HG03439 (cell line): Measurements from ENCODE around the gene UTP4.

Experiments
- ATAC-seq: cut with Tn5 transposase; IDR thresholded peaks from one replicate; pipeline ENCODE4 v1.9.1; 2021; ENCODE audit warnings: mild to moderate bottlenecking, moderate library complexity; ENCODE audit not compliant: unreplicated experiment

The UTP4 gene

GRCh38 chr16:69169607-69170352 is 37.3 kb downstream of the UTP4 start:
- no peak for ATAC-seq

- no peak for ATAC-seq
Observed at GRCh38 chr16:69171325-69172084, 39.1 kb downstream of the UTP4 start.

- ATAC-seq = no peak
Observed at GRCh38 chr16:69176033-69176800, 43.8 kb downstream of the UTP4 start.

GRCh38 chr16:69179328-69180010 is 47.0 kb downstream of the UTP4 start:
- no peak for ATAC-seq

- ATAC-seq = no peak
Observed at GRCh38 chr16:69180011-69180338, 47.5 kb downstream of the UTP4 start.

GRCh38 chr16:69182730-69183416 is 50.4 kb downstream of the UTP4 start:
- no peak for ATAC-seq

GRCh38 chr16:69186642-69187445 is 54.4 kb downstream of the UTP4 start, which contains the start of gene SNTB2:
SNTB2 (plus strand) TSS chr16:69187164; CDS start chr16:69187167, 3 bp downstream.
- peak; percentile 82 for ATAC-seq

- peak; percentile 16 for ATAC-seq
Observed at GRCh38 chr16:69187446-69188235, 55.2 kb downstream of the UTP4 start.

GRCh38 chr16:69188236-69188549 is 55.7 kb downstream of the UTP4 start:
- ATAC-seq = no peak

- ATAC-seq = no peak
Observed at GRCh38 chr16:69188716-69189115, 56.3 kb downstream of the UTP4 start.

GRCh38 chr16:69190046-69190588 is 57.7 kb downstream of the UTP4 start:
- ATAC-seq = no peak

- no peak for ATAC-seq
Observed at GRCh38 chr16:69190598-69190997, 58.1 kb downstream of the UTP4 start.

- no peak for ATAC-seq
Observed at GRCh38 chr16:69191136-69191535, 58.7 kb downstream of the UTP4 start.

- ATAC-seq = no peak
Observed at GRCh38 chr16:69193855-69194254, 61.4 kb downstream of the UTP4 start.

- ATAC-seq = no peak
Observed at GRCh38 chr16:69194488-69194887, 62.0 kb downstream of the UTP4 start.

- ATAC-seq = no peak
Observed at GRCh38 chr16:69195369-69196029, 63.0 kb downstream of the UTP4 start.

- no peak for ATAC-seq
Observed at GRCh38 chr16:69197573-69197972, 65.1 kb downstream of the UTP4 start.

GRCh38 chr16:69199382-69199781 is 66.9 kb downstream of the UTP4 start:
- ATAC-seq = no peak
